ENCODE data around the gene OSGIN1.

OSGIN1 gene

GRCh38 chr16:83946154-83946780 is 6.8 kb upstream of the OSGIN1 start:
- Histone ChIP-seq H3K4me1 (ENCODE audit: control insufficient read depth, low read length) (no peaks in the 10 kb centered on the region), H3K36me3 (ENCODE audit: control insufficient read depth, low read length) (no peaks in the 10 kb centered on the region), H3F3A (ENCODE audit: control insufficient read depth, insufficient read depth) (peaks cover 6% of the 10 kb centered on the region), H3K27me3 (ENCODE audit: control insufficient read depth, low read length) (no peaks in the 10 kb centered on the region), H3K79me2 (ENCODE audit: control insufficient read depth, low read length) (no peaks in the 10 kb centered on the region), H3K4me3 (ENCODE audit: low read length) (no peak overlapping the region), H3K9me3 (ENCODE audit: control insufficient read depth, insufficient read depth, low read length) (peaks cover 8% of the 10 kb centered on the region; the same call in 1 of the 2 replicates), H3K27ac (ENCODE audit: low read depth, low read length) (no peak overlapping the region), H3K4me2 (ENCODE audit: low read length) (no peak overlapping the region), H4K20me1 (ENCODE audit: control insufficient read depth, insufficient read depth, low read depth, low read length) (no peaks in the 10 kb centered on the region), H3K9me2 (replicated peaks; ENCODE audit: control insufficient read depth, low read length) (no peaks in the 10 kb centered on the region)
- no peak for TF ChIP-seq EZH2phosphoT487 (IDR thresholded peaks at IDR 0.05; ENCODE audit: borderline replicate concordance, low read length)
- TF ChIP-seq, protein P1, sequence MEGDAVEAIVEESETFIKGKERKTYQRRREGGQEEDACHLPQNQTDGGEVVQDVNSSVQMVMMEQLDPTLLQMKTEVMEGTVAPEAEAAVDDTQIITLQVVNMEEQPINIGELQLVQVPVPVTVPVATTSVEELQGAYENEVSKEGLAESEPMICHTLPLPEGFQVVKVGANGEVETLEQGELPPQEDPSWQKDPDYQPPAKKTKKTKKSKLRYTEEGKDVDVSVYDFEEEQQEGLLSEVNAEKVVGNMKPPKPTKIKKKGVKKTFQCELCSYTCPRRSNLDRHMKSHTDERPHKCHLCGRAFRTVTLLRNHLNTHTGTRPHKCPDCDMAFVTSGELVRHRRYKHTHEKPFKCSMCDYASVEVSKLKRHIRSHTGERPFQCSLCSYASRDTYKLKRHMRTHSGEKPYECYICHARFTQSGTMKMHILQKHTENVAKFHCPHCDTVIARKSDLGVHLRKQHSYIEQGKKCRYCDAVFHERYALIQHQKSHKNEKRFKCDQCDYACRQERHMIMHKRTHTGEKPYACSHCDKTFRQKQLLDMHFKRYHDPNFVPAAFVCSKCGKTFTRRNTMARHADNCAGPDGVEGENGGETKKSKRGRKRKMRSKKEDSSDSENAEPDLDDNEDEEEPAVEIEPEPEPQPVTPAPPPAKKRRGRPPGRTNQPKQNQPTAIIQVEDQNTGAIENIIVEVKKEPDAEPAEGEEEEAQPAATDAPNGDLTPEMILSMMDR (IDR thresholded peaks at IDR 0.05; ENCODE audit: low read depth, low read length, poor library complexity, severe bottlenecking): no peak

DNA sequence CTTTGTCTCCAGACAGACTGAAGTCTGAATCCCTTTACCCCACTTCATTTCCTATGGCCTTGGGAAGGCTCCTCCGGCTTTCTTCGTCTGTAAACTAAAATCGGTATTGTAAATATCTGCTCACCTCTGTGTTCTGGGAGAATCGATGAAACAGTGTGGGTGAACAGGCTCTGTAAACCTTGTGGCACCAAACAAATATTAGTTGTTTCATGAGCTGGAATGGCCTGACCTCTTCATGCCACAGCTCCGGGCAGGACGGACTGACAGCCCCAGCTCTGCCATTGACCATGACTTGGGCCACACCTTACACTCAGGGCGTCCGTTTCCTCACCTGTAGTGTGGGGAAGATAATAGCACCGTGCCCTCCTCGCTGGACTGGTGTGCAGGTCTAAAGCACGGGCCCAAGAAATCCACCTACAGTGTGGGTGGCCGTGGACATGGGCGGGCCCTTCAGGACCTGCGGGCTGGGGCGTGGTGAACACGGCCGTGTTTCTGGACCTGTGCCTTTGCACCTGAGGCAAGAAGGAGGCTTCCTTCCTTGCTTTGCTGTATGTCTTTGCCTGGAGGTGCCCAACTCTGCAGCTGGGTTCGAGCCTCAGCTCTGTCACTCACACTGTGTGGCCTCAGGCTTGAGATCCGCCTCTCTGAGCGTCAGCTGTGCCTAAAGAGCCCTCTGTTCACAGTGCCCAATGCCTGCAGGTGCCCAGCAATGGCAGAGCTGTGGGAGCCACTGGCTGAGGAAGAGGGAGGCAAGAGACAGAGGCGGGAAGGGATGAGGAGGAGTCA is 6.1 kb upstream of the OSGIN1 start:
- no peaks in the 10 kb centered on the region for H3K4me1 ChIP-seq (ENCODE audit: control insufficient read depth, low read length)
- H3K4me2 ChIP-seq (ENCODE audit: low read length): no peak overlapping the region
- no peak for TF ChIP-seq EZH2phosphoT487 (IDR thresholded peaks at IDR 0.05; ENCODE audit: borderline replicate concordance, low read length)
- TF ChIP-seq, protein P1 (IDR thresholded peaks at IDR 0.05; ENCODE audit: low read depth, low read length, poor library complexity, severe bottlenecking): no peak
- H3K9me2 ChIP-seq (replicated peaks; ENCODE audit: control insufficient read depth, low read length): no peaks in the 10 kb centered on the region
- no peak overlapping the region for H3K27ac ChIP-seq (ENCODE audit: low read depth, low read length)
- H3K27me3 ChIP-seq (ENCODE audit: control insufficient read depth, low read length): no peaks in the 10 kb centered on the region
- no peaks in the 10 kb centered on the region for H3K36me3 ChIP-seq (ENCODE audit: control insufficient read depth, low read length)
- peaks cover 7% of the 10 kb centered on the region for H3F3A ChIP-seq (ENCODE audit: control insufficient read depth, insufficient read depth)
- no peaks in the 10 kb centered on the region for H4K20me1 ChIP-seq (ENCODE audit: control insufficient read depth, insufficient read depth, low read depth, low read length)
- H3K9me3 ChIP-seq (ENCODE audit: control insufficient read depth, insufficient read depth, low read length): peaks cover 8% of the 10 kb centered on the region; the same call in 1 of the 2 replicates
- H3K4me3 ChIP-seq (ENCODE audit: low read length): no peak overlapping the region
- no peaks in the 10 kb centered on the region for H3K79me2 ChIP-seq (ENCODE audit: control insufficient read depth, low read length)

DNA sequence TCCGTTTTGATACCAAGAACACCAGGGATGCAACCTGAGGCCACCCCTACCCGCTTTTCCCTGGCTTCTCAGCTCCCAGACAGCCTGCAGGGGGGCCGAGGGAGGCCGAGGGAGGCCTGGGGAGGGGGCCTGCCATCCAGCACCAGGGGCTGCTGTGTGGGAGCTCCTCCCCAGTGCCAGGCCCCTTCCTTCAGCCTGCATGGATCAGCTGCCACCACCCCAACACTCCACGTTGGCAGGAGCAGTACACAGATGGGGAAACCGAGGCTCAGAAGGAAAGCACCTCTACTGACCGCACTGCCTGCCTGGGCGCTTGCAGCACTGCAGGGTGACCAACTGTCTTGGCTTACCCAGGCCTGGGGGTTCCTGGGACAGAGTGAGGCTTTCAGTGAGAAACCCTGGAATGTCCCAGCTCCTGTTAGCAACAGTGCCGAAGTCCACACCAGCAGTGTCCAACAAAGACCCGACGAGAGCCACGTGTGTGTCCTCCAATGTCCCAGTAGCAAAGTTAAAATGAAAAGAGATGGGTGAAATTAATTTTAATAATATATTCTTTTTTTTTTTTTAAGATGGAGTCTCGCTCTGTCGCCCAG is 5.3 kb upstream of the OSGIN1 start:
- Histone ChIP-seq H4K20me1 (ENCODE audit: control insufficient read depth, insufficient read depth, low read depth, low read length) (no peaks in the 10 kb centered on the region), H3K9me2 (replicated peaks; ENCODE audit: control insufficient read depth, low read length) (no peaks in the 10 kb centered on the region), H3K27me3 (ENCODE audit: control insufficient read depth, low read length) (no peaks in the 10 kb centered on the region), H3K4me3 (ENCODE audit: low read length) (no peak overlapping the region), H3K79me2 (ENCODE audit: control insufficient read depth, low read length) (no peaks in the 10 kb centered on the region), H3K9me3 (ENCODE audit: control insufficient read depth, insufficient read depth, low read length) (peaks cover 8% of the 10 kb centered on the region; the same call in 1 of the 2 replicates), H3F3A (ENCODE audit: control insufficient read depth, insufficient read depth) (peaks cover 7% of the 10 kb centered on the region), H3K27ac (ENCODE audit: low read depth, low read length) (no peak overlapping the region), H3K4me1 (ENCODE audit: control insufficient read depth, low read length) (no peaks in the 10 kb centered on the region), H3K36me3 (ENCODE audit: control insufficient read depth, low read length) (no peaks in the 10 kb centered on the region), H3K4me2 (ENCODE audit: low read length) (no peak overlapping the region)
- TF ChIP-seq, protein P1 (IDR thresholded peaks at IDR 0.05; ENCODE audit: low read depth, low read length, poor library complexity, severe bottlenecking): no peak
- TF ChIP-seq EZH2phosphoT487 (IDR thresholded peaks at IDR 0.05; ENCODE audit: borderline replicate concordance, low read length): no peak
